Common myeloid progenitor, CD34-positive (primary cell): ENCODE measurements around the gene JUN.

ENCODE experiments used
- CTCF ChIA-PET: fragments of 350-600 bp; sonication (Branson Sonifier 250); formaldehyde crosslinking; loops from one replicate; lab custom pipeline; 2021; ENCODE audit warnings: antibody characterized with exemption; lab: Charles Lee
- POLR2A ChIA-PET: fragments of 350-600 bp; sonication (Branson Sonifier 250); formaldehyde crosslinking; loops from one replicate; lab custom pipeline; 2021; ENCODE audit warnings: antibody characterized with exemption; lab: Charles Lee
- DNase-seq, 3 donors: peaks; one replicate each; pipeline versions ENCODE4 v3.0.0 to v3.0.0-alpha.2; 2013
- H3K27ac ChIP-seq, 2 experiments: 1 replicate in 1 of 2; 2 replicates in 1 of 2; pipeline ENCODE4 v1.7.0; 2013; ENCODE audit warnings: inconsistent platforms in 2 of 2, low read length in 2 of 2, mild to moderate bottlenecking in 2 of 2, low read depth in 1 of 2, moderate library complexity in 1 of 2; ENCODE audit not compliant: severe bottlenecking in 2 of 2, insufficient read depth in 1 of 2, poor library complexity in 1 of 2
- H3K27me3 ChIP-seq, 5 experiments: replicated peaks in 2 of 5; 1 replicate in 3 of 5; 2 replicates in 2 of 5; pipeline versions ENCODE4 v1.6.1 to v1.7.0; 2013; ENCODE audit warnings: low read length in 4 of 5, mild to moderate bottlenecking in 2 of 5, moderate library complexity in 2 of 5, inconsistent platforms in 1 of 5; ENCODE audit not compliant: insufficient read depth in 5 of 5, control insufficient read depth in 4 of 5
- H3K36me3 ChIP-seq, 4 experiments: 1 replicate in 2 of 4; 2 replicates in 2 of 4; pipeline versions ENCODE4 v1.6.1 to v1.7.0; 2013; ENCODE audit warnings: low read length in 3 of 4, control low read depth in 1 of 4, mild to moderate bottlenecking in 1 of 4; ENCODE audit not compliant: control insufficient read depth in 4 of 4, insufficient read depth in 4 of 4
- H3K4me1 ChIP-seq, 4 experiments: 1 replicate in 3 of 4; 2 replicates in 1 of 4; pipeline versions ENCODE4 v1.6.1 to v1.7.1; 2013; ENCODE audit warnings: low read length in 3 of 4, mild to moderate bottlenecking in 3 of 4, control low read depth in 1 of 4, inconsistent platforms in 1 of 4, moderate library complexity in 1 of 4; ENCODE audit not compliant: control insufficient read depth in 4 of 4, insufficient read depth in 4 of 4; ENCODE audit errors: control extremely low read depth in 1 of 4
- H3K4me3 ChIP-seq, 7 experiments: 1 replicate in 4 of 7; 2 replicates in 3 of 7; pipeline versions ENCODE4 v1.5.1 to v1.7.0; 2013; ENCODE audit warnings: mild to moderate bottlenecking in 7 of 7, low read length in 6 of 7, moderate library complexity in 6 of 7, inconsistent platforms in 2 of 7, low read depth in 2 of 7, control low read depth in 1 of 7; ENCODE audit not compliant: insufficient read depth in 4 of 7, control insufficient read depth in 1 of 7; ENCODE audit errors: extremely low read depth in 1 of 7
- H3K9me3 ChIP-seq, 5 experiments: 1 replicate in 4 of 5; 2 replicates in 1 of 5; pipeline versions ENCODE4 v1.6.1 to v1.7.1; 2013; ENCODE audit warnings: low read length in 4 of 5, mild to moderate bottlenecking in 2 of 5, inconsistent platforms in 1 of 5, low read depth in 1 of 5, moderate library complexity in 1 of 5; ENCODE audit not compliant: control insufficient read depth in 4 of 5, insufficient read depth in 2 of 5; ENCODE audit errors: control extremely low read depth in 1 of 5
- WGBS: methylation state at CpG from one replicate; pipeline ENCODE4 v1.1.5; 2013; ENCODE audit not compliant: insufficient coverage; 5-methylcytosine and 5-hydroxymethylcytosine counted together

Gene JUN

GRCh38 chr1:58812468-58812867 lies 28.6 kb upstream of the JUN start:
- DNase-seq, result no peak
- ChIA-PET CTCF (no interaction called here), POLR2A (no interaction called here)
- WGBS, result 100% methylated on average over 3 of the region's 3 CpGs
- H3K27ac ChIP-seq, result no peak overlapping the region
- peaks cover 0 to 38% (median 25%) of the 10 kb centered on the region in 4 experiments for H3K4me1 ChIP-seq
- no peaks in the 10 kb centered on the region for H3K9me3 ChIP-seq
- H3K4me3 ChIP-seq, result no peak overlapping the region
- no peaks in the 10 kb centered on the region for H3K36me3 ChIP-seq
- H3K27me3 ChIP-seq, result no peaks in the 10 kb centered on the region

- H3K27me3 ChIP-seq, result no peaks in the 10 kb centered on the region
- peaks cover 0 to 31% (median 18%) of the 10 kb centered on the region in 4 experiments for H3K4me1 ChIP-seq
- ChIA-PET CTCF (no interaction called here), POLR2A (no interaction called here)
- WGBS, result 100% methylated on average over 1 of the region's 2 CpGs
- no peak overlapping the region for H3K27ac ChIP-seq
- no peak overlapping the region for H3K4me3 ChIP-seq
- H3K9me3 ChIP-seq, result no peaks in the 10 kb centered on the region
- H3K36me3 ChIP-seq, result no peaks in the 10 kb centered on the region
- no peak for DNase-seq
These were observed 27.5 kb upstream of the JUN start for GRCh38 chr1:58811303-58811702.

GRCh38 chr1:58809325-58810010 lies 25.6 kb upstream of the JUN start:
- ChIA-PET CTCF (no interaction called here), POLR2A (no interaction called here)
- peaks cover 0 to 14% (median 2%) of the 10 kb centered on the region in 4 experiments for H3K4me1 ChIP-seq

GRCh38 chr1:58808077-58808476 lies 24.2 kb upstream of the JUN start:
- Histone ChIP-seq H3K4me3 (no peak overlapping the region), H3K9me3 (no peaks in the 10 kb centered on the region), H3K4me1 (peaks cover 0 to 8% (median 0%) of the 10 kb centered on the region in 4 experiments), H3K36me3 (no peaks in the 10 kb centered on the region), H3K27ac (no peak overlapping the region), H3K27me3 (no peaks in the 10 kb centered on the region)
- ChIA-PET CTCF (interaction anchor here (1.0 kb wide), 1 partner anchor 26 kb away, joined by 4 read pairs; no protein-coding TSS in a partner anchor), POLR2A (no interaction called here)
- DNase-seq, result no peak
- 100% methylated on average over 1 of the region's 2 CpGs for WGBS

More at GRCh38 chr1:58809325-58810010, 25.6 kb upstream of the JUN start:
- DNase-seq, result peak in 2 of 3 donors; percentile 10 to 14
- Histone ChIP-seq H3K27ac (no peak overlapping the region), H3K9me3 (no peaks in the 10 kb centered on the region), H3K36me3 (no peaks in the 10 kb centered on the region), H3K4me3 (no peak overlapping the region), H3K27me3 (no peaks in the 10 kb centered on the region)
- 91% methylated on average over 7 of the region's 9 CpGs for WGBS

GRCh38 chr1:58805716-58806571 lies 22.1 kb upstream of the JUN start:
- WGBS, result 93% methylated on average over 8 of the region's 11 CpGs
- no peak for DNase-seq
- Histone ChIP-seq H3K9me3 (no peaks in the 10 kb centered on the region), H3K27me3 (no peaks in the 10 kb centered on the region), H3K36me3 (no peaks in the 10 kb centered on the region), H3K27ac (no peak overlapping the region), H3K4me1 (peaks cover 0 to 8% (median 0%) of the 10 kb centered on the region in 4 experiments), H3K4me3 (no peak overlapping the region)
- CTCF ChIA-PET, result interaction anchor here (1.8 kb wide), 1 partner anchor 10 kb away, joined by 4 read pairs; no protein-coding TSS in a partner anchor
- POLR2A ChIA-PET, result interaction anchor here (0.6 to 1.0 kb wide), 2 partner anchors 87 to 144 kb away, joined by 3 read pairs; no protein-coding TSS in a partner anchor

GRCh38 chr1:58804853-58805565 lies 21.2 kb upstream of the JUN start:
- H3K27ac ChIP-seq, result no peak overlapping the region
- peaks cover 0 to 8% (median 0%) of the 10 kb centered on the region in 4 experiments for H3K4me1 ChIP-seq
- H3K27me3 ChIP-seq, result no peaks in the 10 kb centered on the region
- H3K36me3 ChIP-seq, result no peaks in the 10 kb centered on the region
- no peak for DNase-seq
- H3K9me3 ChIP-seq, result no peaks in the 10 kb centered on the region
- ChIA-PET CTCF (no interaction called here), POLR2A (no interaction called here)
- H3K4me3 ChIP-seq, result no peak overlapping the region
- WGBS, result 65% methylated on average over 2 of the region's 3 CpGs
